H9 (cell line): ENCODE measurements around the gene ITPK1. TPM values are rescaled to one million over a fixed set of nuclear protein-coding genes. Genes with fewer than 3 reads are reported as not detected.

ENCODE experiments used
- DNase-seq: peaks from one replicate; pipeline ENCODE4 v3.0.0-alpha.2; 2017
- H2AFZ ChIP-seq: one replicate; pipeline ENCODE4 v1.6.1; 2013; ENCODE audit warnings: mild to moderate bottlenecking, low read length, control low read depth, moderate library complexity
- H2AK5ac ChIP-seq: 2 replicates; pipeline ENCODE4 v1.6.1; 2013; ENCODE audit warnings: low read length, control low read depth, mixed read lengths; ENCODE audit not compliant: insufficient read length
- H2BK120ac ChIP-seq: one replicate; pipeline ENCODE4 v1.6.1; 2013; ENCODE audit warnings: low read depth, mild to moderate bottlenecking, low read length, control low read depth, inconsistent platforms; ENCODE audit not compliant: poor library complexity, severe bottlenecking
- H2BK12ac ChIP-seq: 2 replicates; pipeline ENCODE4 v1.6.1; 2013; ENCODE audit warnings: low read length, control low read depth, mixed read lengths, low read depth; ENCODE audit not compliant: insufficient read length
- H2BK15ac ChIP-seq: 2 replicates; pipeline ENCODE4 v1.6.1; 2013; ENCODE audit warnings: low read depth, low read length, control low read depth
- H2BK20ac ChIP-seq: one replicate; pipeline ENCODE4 v1.6.1; 2013; ENCODE audit warnings: low read depth, mild to moderate bottlenecking, low read length, control low read depth, inconsistent platforms; ENCODE audit not compliant: poor library complexity, severe bottlenecking
- H2BK5ac ChIP-seq: 2 replicates; pipeline ENCODE4 v1.6.1; 2013; ENCODE audit warnings: low read length, control low read depth, mixed read lengths; ENCODE audit not compliant: insufficient read length
- H3K14ac ChIP-seq: 2 replicates; pipeline ENCODE4 v1.6.1; 2013; ENCODE audit warnings: low read length, control low read depth; ENCODE audit not compliant: insufficient read depth
- H3K18ac ChIP-seq: 2 replicates; pipeline ENCODE4 v1.6.1; 2013; ENCODE audit warnings: low read depth, mild to moderate bottlenecking, mixed read lengths, low read length, control low read depth; ENCODE audit not compliant: insufficient read length
- H3K23ac ChIP-seq: 2 replicates; pipeline ENCODE4 v1.6.1; 2013; ENCODE audit warnings: low read length, control low read depth, mixed read lengths, low read depth; ENCODE audit not compliant: insufficient read length
- H3K23me2 ChIP-seq: 2 replicates; pipeline ENCODE4 v1.6.1; 2013; ENCODE audit warnings: low read depth, mild to moderate bottlenecking, mixed read lengths, low read length, control low read depth; ENCODE audit not compliant: insufficient read length, poor library complexity, severe bottlenecking
- H3K27ac ChIP-seq: 2 replicates; pipeline ENCODE4 v1.5.1; 2013; ENCODE audit warnings: low read length, control low read depth, mixed read lengths, low read depth; ENCODE audit not compliant: insufficient read length
- H3K27me3 ChIP-seq: 2 replicates; pipeline ENCODE4 v1.6.1; 2013; ENCODE audit warnings: low read length, control low read depth, inconsistent platforms; ENCODE audit not compliant: insufficient read depth
- H3K4ac ChIP-seq: 2 replicates; pipeline ENCODE4 v1.6.1; 2013; ENCODE audit warnings: low read depth, mild to moderate bottlenecking, control low read depth, inconsistent platforms, low read length, moderate library complexity
- H3K4me1 ChIP-seq: 2 replicates; pipeline ENCODE4 v1.6.1; 2013; ENCODE audit warnings: low read length, control low read depth, inconsistent platforms; ENCODE audit not compliant: insufficient read depth
- H3K4me2 ChIP-seq: 2 replicates; pipeline ENCODE4 v1.6.1; 2013; ENCODE audit warnings: low read length, control low read depth, mixed read lengths; ENCODE audit not compliant: insufficient read length, insufficient read depth
- H3K56ac ChIP-seq: 2 replicates; pipeline ENCODE4 v1.6.1; 2013; ENCODE audit warnings: low read depth, mild to moderate bottlenecking, mixed read lengths, low read length, control low read depth; ENCODE audit not compliant: insufficient read length
- H3K79me1 ChIP-seq: 2 replicates; pipeline ENCODE4 v1.6.1; 2013; ENCODE audit warnings: low read depth, mild to moderate bottlenecking, moderate library complexity, low read length, control low read depth, inconsistent platforms; ENCODE audit not compliant: insufficient read depth, poor library complexity, severe bottlenecking
- H3K79me2 ChIP-seq: 2 replicates; pipeline ENCODE4 v1.6.1; 2013; ENCODE audit warnings: low read length, control low read depth, inconsistent platforms; ENCODE audit not compliant: insufficient read depth
- H3K9ac ChIP-seq: 2 replicates; pipeline ENCODE4 v1.6.1; 2013; ENCODE audit warnings: low read length, control low read depth, mixed read lengths; ENCODE audit not compliant: insufficient read length; ENCODE audit errors: extremely low read depth
- H3K9me3 ChIP-seq: one replicate; pipeline ENCODE4 v1.6.1; 2013; ENCODE audit warnings: low read depth, low read length, inconsistent platforms; ENCODE audit not compliant: control insufficient read depth
- H3T11ph ChIP-seq: one replicate; pipeline ENCODE4 v1.6.1; 2013; ENCODE audit warnings: mild to moderate bottlenecking, low read length, control low read depth, inconsistent platforms
- H4K20me1 ChIP-seq: one replicate; pipeline ENCODE4 v1.6.1; 2013; ENCODE audit not compliant: control insufficient read depth, insufficient read length, insufficient read depth
- H4K5ac ChIP-seq: 2 replicates; pipeline ENCODE4 v1.6.1; 2013; ENCODE audit warnings: low read depth, mild to moderate bottlenecking, mixed read lengths, low read length, control low read depth; ENCODE audit not compliant: insufficient read length
- H4K8ac ChIP-seq: replicated peaks from 2 replicates; pipeline ENCODE4 v1.6.1; 2013; ENCODE audit warnings: low read length, control low read depth, mixed read lengths, low read depth; ENCODE audit not compliant: insufficient read length
- H4K91ac ChIP-seq: 2 replicates; pipeline ENCODE4 v1.6.1; 2013; ENCODE audit warnings: low read depth, mild to moderate bottlenecking, moderate library complexity, mixed read lengths, low read length, control low read depth; ENCODE audit not compliant: insufficient read length
- H3K27ac Mint-ChIP-seq, 3 experiments: 2 replicates in 2 of 3; 3 replicates in 1 of 3; pipeline ENCODE4 v1.8.0; 2020 to 2021; ENCODE audit warnings: mixed read lengths in 3 of 3, mild to moderate bottlenecking in 1 of 3, moderate library complexity in 1 of 3
- H3K27me3 Mint-ChIP-seq: 2 replicates; pipeline ENCODE4 v1.8.0; 2021; ENCODE audit warnings: low read depth, mild to moderate bottlenecking, moderate library complexity, mixed read lengths
- H3K36me3 Mint-ChIP-seq, 3 experiments: 2 replicates in 2 of 3; 3 replicates in 1 of 3; pipeline ENCODE4 v1.8.0; 2020 to 2021; ENCODE audit warnings: low read depth in 3 of 3, mixed read lengths in 3 of 3; ENCODE audit not compliant: insufficient read depth in 1 of 3
- H3K4me1 Mint-ChIP-seq, 2 experiments: 2 replicates each; pipeline ENCODE4 v1.8.0; 2020; ENCODE audit warnings: mixed read lengths in 2 of 2
- H3K4me3 Mint-ChIP-seq, 2 experiments: 2 replicates in 1 of 2; 3 replicates in 1 of 2; pipeline ENCODE4 v1.8.0; 2020 to 2021; ENCODE audit warnings: mild to moderate bottlenecking in 2 of 2, mixed read lengths in 2 of 2, moderate library complexity in 1 of 2
- H3K9me3 Mint-ChIP-seq, 2 experiments: 2 replicates in 1 of 2; 3 replicates in 1 of 2; pipeline ENCODE4 v1.8.0; 2020; ENCODE audit warnings: mild to moderate bottlenecking in 2 of 2, mixed read lengths in 2 of 2, moderate library complexity in 1 of 2
- WGBS: extraction: QIAGEN DNeasy Blood & Tissue Kit; methylation state at CpG from one replicate; pipeline ENCODE4 v1.1.7; 2013; ENCODE audit warnings: missing lambda C conversion rate, low lambda C conversion rate, mixed read lengths; ENCODE audit not compliant: insufficient read length; ENCODE audit errors: extremely low coverage; 5-methylcytosine and 5-hydroxymethylcytosine counted together
- total RNA-seq: library from RNA; stranded (reverse); gene quantifications from 2 replicates; pipeline ENCODE4 v1.2.1, GENCODE V29; 2021
- TF ChIP-seq, protein P1 (sequence below): fragments of 200-600 bp; sonication (generic); conservative IDR thresholded peaks from 3 replicates; pipeline ENCODE4 v1.8.0; 2021; ENCODE audit warnings: antibody characterized with exemption, mild to moderate bottlenecking

The ITPK1 gene
- total RNA-seq, 1 experiment from 2014 or later = 92.7 TPM

DNA sequence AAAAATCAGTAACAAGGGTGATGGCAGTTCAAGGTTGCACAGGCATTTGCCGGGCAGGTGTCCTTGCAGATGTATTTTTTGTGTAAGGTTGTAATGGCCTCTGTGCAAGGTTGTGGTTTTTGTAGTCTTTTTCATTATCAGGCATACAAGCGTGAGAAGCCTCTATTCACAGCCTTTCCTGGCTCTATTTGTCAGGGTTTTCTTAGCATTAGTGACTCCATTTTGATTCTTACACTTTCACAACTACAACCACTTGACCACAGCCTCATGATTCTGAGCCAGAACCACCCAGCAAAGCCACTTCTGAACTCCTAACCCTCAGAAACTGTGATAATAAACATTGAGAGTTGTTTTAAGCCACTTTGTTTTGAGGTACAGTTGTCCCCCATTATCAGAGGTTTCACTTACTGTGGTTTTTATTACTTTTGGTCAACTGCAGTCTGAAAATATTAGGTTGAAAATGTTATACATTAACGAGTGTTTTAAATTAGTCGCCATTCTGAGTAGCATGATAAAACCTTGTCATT is 220.3 kb downstream of the ITPK1 start:
- H3K4ac ChIP-seq = no peak overlapping the region
- no peak overlapping the region for H2BK12ac ChIP-seq
- H3T11ph ChIP-seq = no peak overlapping the region
- H3K9ac ChIP-seq = no peak overlapping the region
- Mint-ChIP-seq H3K36me3 (no peaks in the 10 kb centered on the region), H3K9me3 (peaks cover 0 to 2% of the 10 kb centered on the region in 2 experiments; a peak in 2 of 5 replicates), H3K4me3 (no peak overlapping the region), H3K27ac (no peak overlapping the region), H3K4me1 (peaks cover 0 to 4% of the 10 kb centered on the region in 2 experiments; a peak in 1 of 4 replicates), H3K27me3 (peaks cover 4% of the 10 kb centered on the region)
- DNase-seq = no peak
- no CpG with 5 or more reads among the region's 4 CpGs for WGBS
- H3K4me2 ChIP-seq = no peak overlapping the region
- no peak overlapping the region for H2BK120ac ChIP-seq
- H3K9me3 ChIP-seq = no peaks in the 10 kb centered on the region
- no peak overlapping the region for H3K23ac ChIP-seq
- H3K79me2 ChIP-seq = no peaks in the 10 kb centered on the region
- H3K27ac ChIP-seq = no peak overlapping the region
- no peaks in the 10 kb centered on the region for H3K4me1 ChIP-seq
- no peak overlapping the region for H3K56ac ChIP-seq
- TF ChIP-seq, protein P1, sequence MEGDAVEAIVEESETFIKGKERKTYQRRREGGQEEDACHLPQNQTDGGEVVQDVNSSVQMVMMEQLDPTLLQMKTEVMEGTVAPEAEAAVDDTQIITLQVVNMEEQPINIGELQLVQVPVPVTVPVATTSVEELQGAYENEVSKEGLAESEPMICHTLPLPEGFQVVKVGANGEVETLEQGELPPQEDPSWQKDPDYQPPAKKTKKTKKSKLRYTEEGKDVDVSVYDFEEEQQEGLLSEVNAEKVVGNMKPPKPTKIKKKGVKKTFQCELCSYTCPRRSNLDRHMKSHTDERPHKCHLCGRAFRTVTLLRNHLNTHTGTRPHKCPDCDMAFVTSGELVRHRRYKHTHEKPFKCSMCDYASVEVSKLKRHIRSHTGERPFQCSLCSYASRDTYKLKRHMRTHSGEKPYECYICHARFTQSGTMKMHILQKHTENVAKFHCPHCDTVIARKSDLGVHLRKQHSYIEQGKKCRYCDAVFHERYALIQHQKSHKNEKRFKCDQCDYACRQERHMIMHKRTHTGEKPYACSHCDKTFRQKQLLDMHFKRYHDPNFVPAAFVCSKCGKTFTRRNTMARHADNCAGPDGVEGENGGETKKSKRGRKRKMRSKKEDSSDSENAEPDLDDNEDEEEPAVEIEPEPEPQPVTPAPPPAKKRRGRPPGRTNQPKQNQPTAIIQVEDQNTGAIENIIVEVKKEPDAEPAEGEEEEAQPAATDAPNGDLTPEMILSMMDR = no peak
- H4K91ac ChIP-seq = no peak overlapping the region
- no peak overlapping the region for H4K8ac ChIP-seq
- no peak overlapping the region for H3K14ac ChIP-seq
- H3K79me1 ChIP-seq = no peaks in the 10 kb centered on the region
- H2BK20ac ChIP-seq = no peak overlapping the region
- no peak overlapping the region for H3K18ac ChIP-seq
- H3K27me3 ChIP-seq = no peaks in the 10 kb centered on the region
- H2AK5ac ChIP-seq = no peak overlapping the region
- no peaks in the 10 kb centered on the region for H3K23me2 ChIP-seq
- no peaks in the 10 kb centered on the region for H4K20me1 ChIP-seq
- no peak overlapping the region for H2BK15ac ChIP-seq
- H2BK5ac ChIP-seq = no peak overlapping the region
- no peak overlapping the region for H2AFZ ChIP-seq
- H4K5ac ChIP-seq = no peak overlapping the region
